Hepatocyte (in vitro differentiated cells): ENCODE results near the gene CDON. TPM values are rescaled to one million over a fixed set of nuclear protein-coding genes. Genes with fewer than 3 reads are reported as not detected.

ENCODE experiments used
- DNase-seq: peaks from one replicate; pipeline ENCODE4 v3.0.0-alpha.2; 2016; ENCODE audit warnings: low spot score
- H2AFZ ChIP-seq: fragments of 200-600 bp; sonication (generic); 2 replicates; pipeline ENCODE4 v1.6.0; 2016; ENCODE audit warnings: antibody characterized with exemption, mild to moderate bottlenecking
- H3K27ac ChIP-seq: fragments of 200-600 bp; sonication (generic); 2 replicates; pipeline ENCODE4 v1.5.1; 2016; ENCODE audit warnings: mild to moderate bottlenecking
- H3K27me3 ChIP-seq: fragments of 200-600 bp; sonication (generic); 2 replicates; pipeline ENCODE4 v1.6.1; 2016
- H3K36me3 ChIP-seq: fragments of 200-600 bp; sonication (generic); replicated peaks from 2 replicates; pipeline ENCODE4 v1.5.1; 2016; ENCODE audit warnings: low read depth; ENCODE audit not compliant: insufficient read depth
- H3K4me1 ChIP-seq: fragments of 200-600 bp; sonication (generic); 2 replicates; pipeline ENCODE4 v1.5.1; 2016; ENCODE audit warnings: mild to moderate bottlenecking, moderate library complexity; ENCODE audit not compliant: insufficient read depth
- H3K4me2 ChIP-seq: fragments of 200-600 bp; sonication (generic); 2 replicates; pipeline ENCODE4 v1.6.0; 2016
- H3K4me3 ChIP-seq: fragments of 200-600 bp; sonication (generic); 2 replicates; pipeline ENCODE4 v1.5.1; 2016; ENCODE audit warnings: mild to moderate bottlenecking
- H3K79me2 ChIP-seq: fragments of 200-600 bp; sonication (generic); 2 replicates; pipeline ENCODE4 v1.6.0; 2017; ENCODE audit warnings: mild to moderate bottlenecking
- H3K9me2 ChIP-seq: fragments of 200-600 bp; sonication (generic); replicated peaks from 2 replicates; pipeline ENCODE4 v1.6.0; 2017; ENCODE audit warnings: mild to moderate bottlenecking; ENCODE audit not compliant: insufficient read depth
- H3K9me3 ChIP-seq: fragments of 200-600 bp; sonication (generic); 2 replicates; pipeline ENCODE4 v1.5.1; 2016; ENCODE audit warnings: low read depth, mild to moderate bottlenecking
- H4K20me1 ChIP-seq: fragments of 200-600 bp; sonication (generic); 2 replicates; pipeline ENCODE4 v1.6.0; 2016; ENCODE audit warnings: mild to moderate bottlenecking; ENCODE audit not compliant: insufficient read depth, poor library complexity, severe bottlenecking
- CTCF ChIP-seq: fragments of 200-600 bp; sonication (generic); IDR thresholded peaks from 2 replicates; pipeline ENCODE4 v1.5.1; 2016; ENCODE audit warnings: antibody characterized with exemption, mild to moderate bottlenecking; ENCODE audit not compliant: poor library complexity
- EZH2 ChIP-seq: fragments of 200-600 bp; sonication (generic); IDR thresholded peaks from 2 replicates; pipeline ENCODE4 v1.6.1; 2016; ENCODE audit warnings: antibody characterized with exemption, mild to moderate bottlenecking, borderline replicate concordance
- EZH2phosphoT487 ChIP-seq: fragments of 200-600 bp; sonication (generic); IDR thresholded peaks from one replicate; pipeline ENCODE4 v1.6.1; 2018; ENCODE audit warnings: antibody characterized with exemption, mild to moderate bottlenecking, low read depth, moderate library complexity; ENCODE audit not compliant: unreplicated experiment, severe bottlenecking
- WGBS: methylation state at CpG from one replicate; pipeline ENCODE4 v1.1.6; 2016; ENCODE audit warnings: low lambda C conversion rate; ENCODE audit errors: missing lambda C conversion rate; 5-methylcytosine and 5-hydroxymethylcytosine counted together
- polyA plus RNA-seq: library from polyadenylated mRNA; unstranded; fragments of >200 nt; fragmentation: Nextera tagmentation; extraction: Ambion mirVana; gene quantifications from 2 replicates; pipeline ENCODE4 v1.2.1, GENCODE V29; 2016
- total RNA-seq: library from RNA; depleted of rRNA; stranded (reverse); fragments of >200 nt; gene quantifications from 2 replicates; pipeline ENCODE4 v1.2.3, GENCODE V29; 2014

CDON gene
- total and polyA plus RNA-seq, 2 experiments from 2014 or later, result 17.5 to 41.9 TPM

GRCh38 chr11:125944350-125945010 lies 118.2 kb downstream of the CDON start:
- H3K79me2 ChIP-seq, result no peaks in the 10 kb centered on the region
- H3K27me3 ChIP-seq, result no peaks in the 10 kb centered on the region
- H3K4me3 ChIP-seq, result no peak overlapping the region
- H3K9me2 ChIP-seq, result no peaks in the 10 kb centered on the region
- H3K9me3 ChIP-seq, result no peaks in the 10 kb centered on the region
- H3K4me1 ChIP-seq, result no peaks in the 10 kb centered on the region
- no peaks in the 10 kb centered on the region for H3K36me3 ChIP-seq
- H4K20me1 ChIP-seq, result no peaks in the 10 kb centered on the region
- 85% methylated on average over 13 of the region's 13 CpGs for WGBS
- H3K4me2 ChIP-seq, result no peak overlapping the region
- no peak overlapping the region for H3K27ac ChIP-seq
- DNase-seq, result no peak
- no peak for TF ChIP-seq CTCF
- no peak for TF ChIP-seq EZH2phosphoT487
- no peak for TF ChIP-seq EZH2
- no peak overlapping the region for H2AFZ ChIP-seq

GRCh38 chr11:125943661-125944349 lies 118.9 kb downstream of the CDON start:
- Histone ChIP-seq H3K27ac (no peak overlapping the region), H3K79me2 (no peaks in the 10 kb centered on the region), H3K4me3 (no peak overlapping the region), H2AFZ (no peak overlapping the region), H3K27me3 (no peaks in the 10 kb centered on the region), H3K9me2 (no peaks in the 10 kb centered on the region), H3K9me3 (no peaks in the 10 kb centered on the region), H3K36me3 (no peaks in the 10 kb centered on the region), H3K4me2 (no peak overlapping the region), H3K4me1 (no peaks in the 10 kb centered on the region), H4K20me1 (no peaks in the 10 kb centered on the region)
- no peak for DNase-seq
- WGBS, result 88% methylated on average over 9 of the region's 9 CpGs
- TF ChIP-seq CTCF (no peak), EZH2phosphoT487 (no peak), EZH2 (no peak)

DNA sequence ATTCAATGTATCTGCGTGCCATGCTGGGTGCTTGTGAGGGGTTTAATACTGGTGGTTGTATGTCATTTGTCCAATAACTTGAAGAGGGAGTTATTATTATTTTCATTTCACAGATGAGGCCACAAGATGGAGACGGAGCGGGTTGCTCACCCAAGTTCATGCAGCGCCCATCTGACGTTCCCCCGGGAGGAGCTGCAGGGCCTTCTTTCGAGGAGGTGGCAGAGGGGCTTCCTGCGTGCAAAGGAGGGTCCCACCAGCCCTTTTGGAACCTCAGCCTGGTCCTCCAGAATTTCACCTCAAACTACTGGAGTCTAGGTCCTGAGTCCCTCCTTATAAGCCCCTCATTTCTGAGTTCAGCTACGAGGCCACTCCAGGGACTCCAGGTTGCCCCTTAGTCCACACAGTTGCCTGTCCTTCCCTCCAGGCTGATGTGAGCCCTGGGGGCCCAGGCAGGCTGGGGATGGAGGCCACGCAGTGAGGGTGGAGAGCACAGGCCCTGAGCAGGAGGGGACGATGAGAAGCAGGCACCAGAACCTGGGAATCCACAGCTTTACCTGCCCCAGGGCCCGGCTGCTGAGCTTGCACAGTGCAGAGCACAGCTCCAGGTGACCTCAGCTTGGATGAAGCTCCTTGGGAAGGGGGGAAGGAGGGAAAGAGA lies 119.8 kb downstream of the CDON start:
- WGBS, result 89% methylated on average over 12 of the region's 12 CpGs
- no peaks in the 10 kb centered on the region for H3K36me3 ChIP-seq
- no peaks in the 10 kb centered on the region for H3K9me3 ChIP-seq
- no peak overlapping the region for H3K4me2 ChIP-seq
- H3K4me1 ChIP-seq, result no peaks in the 10 kb centered on the region
- no peaks in the 10 kb centered on the region for H3K79me2 ChIP-seq
- H3K9me2 ChIP-seq, result no peaks in the 10 kb centered on the region
- H2AFZ ChIP-seq, result no peak overlapping the region
- TF ChIP-seq EZH2phosphoT487, result no peak
- TF ChIP-seq CTCF, result no peak
- no peak for TF ChIP-seq EZH2
- no peak for DNase-seq
- H3K27ac ChIP-seq, result no peak overlapping the region
- no peak overlapping the region for H3K4me3 ChIP-seq
- no peaks in the 10 kb centered on the region for H3K27me3 ChIP-seq
- no peaks in the 10 kb centered on the region for H4K20me1 ChIP-seq
